HG03175 (cell line): ENCODE data around the gene OR4F15.

Experiments
- ATAC-seq: cut with Tn5 transposase; IDR thresholded peaks from one replicate; pipeline ENCODE4 v1.9.1; 2021; ENCODE audit warnings: mild to moderate bottlenecking, moderate library complexity; ENCODE audit not compliant: unreplicated experiment

Gene OR4F15

GRCh38 chr15:101803209-101803608, 8.8 kb upstream of the OR4F15 start, which contains the start of gene OR4F6:
TSS of gene OR4F6 (plus strand) at chr15:101803509. CDS start at chr15:101805720, 2,211 bp downstream.
- no peak for ATAC-seq

- no peak for ATAC-seq
These were observed 8.3 kb upstream of the OR4F15 start for GRCh38 chr15:101803676-101804075.

GRCh38 chr15:101804375-101804774, 7.6 kb upstream of the OR4F15 start:
- no peak for ATAC-seq

GRCh38 chr15:101804941-101805340, 7.1 kb upstream of the OR4F15 start:
- ATAC-seq = no peak

- ATAC-seq = no peak
These were observed 6.2 kb upstream of the OR4F15 start for GRCh38 chr15:101805605-101806345.

- ATAC-seq = no peak
These were observed 4.6 kb upstream of the OR4F15 start for GRCh38 chr15:101807345-101807945.

GRCh38 chr15:101808201-101808600, 3.8 kb upstream of the OR4F15 start:
- ATAC-seq = no peak

GRCh38 chr15:101810456-101810855, 1.5 kb upstream of the OR4F15 start:
- ATAC-seq = no peak

GRCh38 chr15:101810876-101811275, 1.1 kb upstream of the OR4F15 start:
- ATAC-seq = no peak

- no peak for ATAC-seq
These were observed 2.0 kb downstream of the OR4F15 start for GRCh38 chr15:101813803-101814534.

GRCh38 chr15:101820781-101821180, 8.8 kb downstream of the OR4F15 start:
- ATAC-seq = no peak

- no peak for ATAC-seq
These were observed 15.3 kb downstream of the OR4F15 start for GRCh38 chr15:101827257-101827656.

- ATAC-seq = no peak
These were observed 16.8 kb downstream of the OR4F15 start for GRCh38 chr15:101828774-101829173.

- ATAC-seq = no peak
These were observed 29.7 kb downstream of the OR4F15 start for GRCh38 chr15:101841656-101842055.

GRCh38 chr15:101844916-101845315, 32.9 kb downstream of the OR4F15 start:
- no peak for ATAC-seq

GRCh38 chr15:101852356-101852755, 40.4 kb downstream of the OR4F15 start:
- no peak for ATAC-seq
